Measurements from ENCODE around the gene LAMC2.

Gene LAMC2

DNA sequence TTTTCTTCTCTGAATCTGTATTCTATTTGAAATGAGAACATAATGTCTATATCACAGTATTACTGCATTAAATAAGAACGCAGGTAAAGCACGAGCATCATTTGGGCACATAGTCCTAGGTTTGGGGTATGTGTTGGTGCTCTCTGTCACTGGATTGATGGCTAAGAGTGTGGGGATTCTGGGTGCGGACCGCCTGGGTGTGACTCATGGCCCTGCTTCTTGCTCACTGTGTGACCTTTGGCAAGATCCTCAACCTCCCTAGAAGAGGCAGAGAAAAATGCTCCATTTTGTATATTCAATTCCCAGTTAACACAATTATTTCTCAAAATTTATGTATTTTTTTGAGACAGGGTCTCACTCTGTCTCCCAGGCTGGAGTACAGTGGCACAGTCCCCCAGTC, 99.7 kb downstream of the LAMC2 start:
- TF ChIP-seq CTCF (IDR thresholded peaks at IDR 0.05; ENCODE audit: control insufficient read depth, extremely low read depth, insufficient read depth) = no peak
- H3K4me3 ChIP-seq (ENCODE audit: low read depth, low read length) = no peak overlapping the region
- no peak for DNase-seq (ENCODE audit: low read depth)

- DNase-seq (ENCODE audit: low read depth) = no peak
- TF ChIP-seq CTCF (IDR thresholded peaks at IDR 0.05; ENCODE audit: control insufficient read depth, extremely low read depth, insufficient read depth) = no peak
Measured at GRCh38 chr1:183287191-183287675, 101.2 kb downstream of the LAMC2 start.

DNA sequence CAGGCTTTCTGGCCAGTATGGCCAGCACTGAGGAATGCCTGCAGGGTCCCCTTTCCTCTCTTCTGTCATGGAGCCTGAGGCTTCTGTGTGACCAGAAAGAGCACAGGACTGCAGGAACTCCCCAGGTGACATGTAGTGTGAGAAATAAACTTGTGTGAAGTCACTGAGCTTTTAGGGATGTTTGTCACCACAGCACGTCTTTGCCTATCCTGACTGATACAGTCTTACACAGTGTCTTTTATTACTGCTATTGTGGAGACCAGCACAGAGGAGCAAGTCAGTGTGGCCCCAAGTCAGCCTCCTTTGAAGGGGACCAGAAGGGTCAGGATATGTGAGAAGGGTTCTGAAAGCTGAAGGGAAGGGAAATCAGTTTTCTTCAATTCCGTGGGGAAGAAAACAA, 102.5 kb downstream of the LAMC2 start:
- DNase-seq (ENCODE audit: low read depth) = no peak
- H3K4me3 ChIP-seq (ENCODE audit: low read depth, low read length) = no peak overlapping the region
- TF ChIP-seq CTCF (IDR thresholded peaks at IDR 0.05; ENCODE audit: control insufficient read depth, extremely low read depth, insufficient read depth) = no peak

More at GRCh38 chr1:183287191-183287675, 101.2 kb downstream of the LAMC2 start:
- H3K4me3 ChIP-seq (ENCODE audit: low read depth, low read length) = no peak overlapping the region

GRCh38 chr1:183289051-183289496, 103.0 kb downstream of the LAMC2 start:
- no peak for TF ChIP-seq CTCF (IDR thresholded peaks at IDR 0.05; ENCODE audit: control insufficient read depth, extremely low read depth, insufficient read depth)
- DNase-seq (ENCODE audit: low read depth) = no peak
- H3K4me3 ChIP-seq (ENCODE audit: low read depth, low read length) = no peak overlapping the region

DNA sequence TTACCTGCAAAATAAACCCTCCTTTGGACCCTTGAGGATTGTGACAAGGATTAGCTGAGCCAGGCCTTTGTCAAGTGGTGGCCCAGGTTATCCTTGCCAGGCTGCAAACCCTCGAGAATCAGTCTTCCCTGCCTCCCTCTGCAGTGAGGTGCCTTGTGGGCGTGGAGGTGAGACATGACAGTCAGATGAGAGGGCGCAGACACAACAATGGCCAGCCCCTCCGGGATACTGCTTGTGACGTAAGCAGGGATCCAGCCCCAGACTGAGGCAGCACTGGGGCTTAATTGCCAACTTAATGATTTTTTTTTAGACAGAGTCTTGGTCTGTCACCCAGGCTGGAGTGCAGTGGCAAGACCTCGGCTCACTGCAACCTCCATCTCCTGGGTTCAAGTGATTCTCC, 104.6 kb downstream of the LAMC2 start:
- no peak for DNase-seq (ENCODE audit: low read depth)
- no peak overlapping the region for H3K4me3 ChIP-seq (ENCODE audit: low read depth, low read length)

GRCh38 chr1:183291216-183291762, 105.2 kb downstream of the LAMC2 start:
- no peak overlapping the region for H3K4me3 ChIP-seq (ENCODE audit: low read depth, low read length)
- DNase-seq (ENCODE audit: low read depth) = no peak
- TF ChIP-seq CTCF (IDR thresholded peaks at IDR 0.05; ENCODE audit: control insufficient read depth, extremely low read depth, insufficient read depth) = no peak

More for the DNA sequence above, 104.6 kb downstream of the LAMC2 start:
- no peak for TF ChIP-seq CTCF (IDR thresholded peaks at IDR 0.05; ENCODE audit: control insufficient read depth, extremely low read depth, insufficient read depth)
